Mesothelial cell of epicardium (in vitro differentiated cells): ENCODE measurements around the gene ATXN1. TPM values are rescaled to one million over a fixed set of nuclear protein-coding genes. Genes with fewer than 3 reads are reported as not detected.

Source experiments
- DNase-seq, 2 experiments: peaks; one replicate each; pipeline ENCODE4 v3.0.0; 2021; ENCODE audit warnings: low spot score in 2 of 2; ENCODE audit not compliant: unreplicated experiment in 2 of 2
- H3K27ac Mint-ChIP-seq: 2 replicates; pipeline ENCODE4 v1.8.0; 2021; ENCODE audit warnings: mixed read lengths
- H3K27me3 Mint-ChIP-seq: 2 replicates; pipeline ENCODE4 v1.8.0; 2021; ENCODE audit warnings: low read depth, mixed read lengths
- H3K36me3 Mint-ChIP-seq: 2 replicates; pipeline ENCODE4 v1.8.0; 2021; ENCODE audit warnings: mixed read lengths
- H3K4me1 Mint-ChIP-seq: 2 replicates; pipeline ENCODE4 v1.8.0; 2021; ENCODE audit warnings: mixed read lengths
- H3K4me3 Mint-ChIP-seq: 2 replicates; pipeline ENCODE4 v1.8.0; 2021; ENCODE audit warnings: mild to moderate bottlenecking, moderate library complexity, mixed read lengths
- H3K9me3 Mint-ChIP-seq: 2 replicates; pipeline ENCODE4 v1.8.0; 2021; ENCODE audit warnings: mixed read lengths
- total RNA-seq: library from RNA; stranded (reverse); gene quantifications from 3 replicates; pipeline ENCODE4 v1.2.1, GENCODE V29; 2021
- TF ChIP-seq, protein P1 (sequence below): fragments of 200-600 bp; sonication (generic); IDR thresholded peaks from one replicate; pipeline ENCODE4 v1.5.0; 2021; ENCODE audit warnings: antibody characterized with exemption; ENCODE audit not compliant: unreplicated experiment

The ATXN1 gene
- total RNA-seq, 1 donor from 2014 or later = 59.5 TPM

DNA sequence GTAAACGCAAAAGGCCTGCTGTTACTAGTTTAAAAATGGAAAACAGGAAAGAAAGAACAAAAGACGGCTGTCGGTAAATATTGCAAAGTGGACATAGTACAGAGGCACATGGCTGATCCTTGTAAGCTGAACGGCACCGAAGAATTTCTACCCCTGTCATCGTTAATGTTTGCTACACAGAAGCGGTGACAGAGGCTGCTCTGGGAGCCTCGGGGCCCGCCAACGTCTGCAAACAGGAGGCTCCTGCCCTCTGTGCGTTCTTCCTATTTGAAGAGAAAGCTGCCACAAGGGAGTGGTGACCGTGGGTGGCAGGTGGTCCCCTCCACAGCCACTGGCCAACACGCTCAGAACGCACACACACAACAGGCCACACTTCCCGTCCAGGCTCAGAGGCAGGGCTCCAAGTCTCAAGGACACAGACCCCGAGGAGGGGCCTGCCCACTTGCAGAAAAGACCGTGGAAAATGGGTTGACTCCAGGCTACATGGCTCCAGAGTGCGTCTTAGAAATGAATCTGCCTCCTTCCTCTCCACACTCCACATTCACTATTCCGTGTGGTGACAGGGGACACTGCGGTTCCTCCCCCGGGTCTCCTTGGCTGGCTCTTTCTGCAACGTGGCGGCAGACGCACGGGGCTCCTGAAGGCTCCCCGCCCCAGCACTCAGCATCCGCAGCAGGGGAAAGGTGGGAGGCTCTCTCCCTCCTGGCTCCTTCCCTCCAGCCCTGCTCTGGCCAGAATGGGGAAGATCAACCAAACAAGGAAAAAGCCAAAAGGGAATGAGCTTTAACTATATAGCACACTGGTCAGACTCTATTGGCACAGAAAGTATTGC lies 458.3 kb downstream of the ATXN1 start:
- no peak for DNase-seq
- H3K4me3 Mint-ChIP-seq = no peak overlapping the region
- peaks cover 21% of the 10 kb centered on the region for H3K36me3 Mint-ChIP-seq
- no peaks in the 10 kb centered on the region for H3K9me3 Mint-ChIP-seq
- no peak overlapping the region for H3K27ac Mint-ChIP-seq
- TF ChIP-seq, protein P1, sequence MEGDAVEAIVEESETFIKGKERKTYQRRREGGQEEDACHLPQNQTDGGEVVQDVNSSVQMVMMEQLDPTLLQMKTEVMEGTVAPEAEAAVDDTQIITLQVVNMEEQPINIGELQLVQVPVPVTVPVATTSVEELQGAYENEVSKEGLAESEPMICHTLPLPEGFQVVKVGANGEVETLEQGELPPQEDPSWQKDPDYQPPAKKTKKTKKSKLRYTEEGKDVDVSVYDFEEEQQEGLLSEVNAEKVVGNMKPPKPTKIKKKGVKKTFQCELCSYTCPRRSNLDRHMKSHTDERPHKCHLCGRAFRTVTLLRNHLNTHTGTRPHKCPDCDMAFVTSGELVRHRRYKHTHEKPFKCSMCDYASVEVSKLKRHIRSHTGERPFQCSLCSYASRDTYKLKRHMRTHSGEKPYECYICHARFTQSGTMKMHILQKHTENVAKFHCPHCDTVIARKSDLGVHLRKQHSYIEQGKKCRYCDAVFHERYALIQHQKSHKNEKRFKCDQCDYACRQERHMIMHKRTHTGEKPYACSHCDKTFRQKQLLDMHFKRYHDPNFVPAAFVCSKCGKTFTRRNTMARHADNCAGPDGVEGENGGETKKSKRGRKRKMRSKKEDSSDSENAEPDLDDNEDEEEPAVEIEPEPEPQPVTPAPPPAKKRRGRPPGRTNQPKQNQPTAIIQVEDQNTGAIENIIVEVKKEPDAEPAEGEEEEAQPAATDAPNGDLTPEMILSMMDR = no peak
- no peaks in the 10 kb centered on the region for H3K27me3 Mint-ChIP-seq
- H3K4me1 Mint-ChIP-seq = no peaks in the 10 kb centered on the region

DNA sequence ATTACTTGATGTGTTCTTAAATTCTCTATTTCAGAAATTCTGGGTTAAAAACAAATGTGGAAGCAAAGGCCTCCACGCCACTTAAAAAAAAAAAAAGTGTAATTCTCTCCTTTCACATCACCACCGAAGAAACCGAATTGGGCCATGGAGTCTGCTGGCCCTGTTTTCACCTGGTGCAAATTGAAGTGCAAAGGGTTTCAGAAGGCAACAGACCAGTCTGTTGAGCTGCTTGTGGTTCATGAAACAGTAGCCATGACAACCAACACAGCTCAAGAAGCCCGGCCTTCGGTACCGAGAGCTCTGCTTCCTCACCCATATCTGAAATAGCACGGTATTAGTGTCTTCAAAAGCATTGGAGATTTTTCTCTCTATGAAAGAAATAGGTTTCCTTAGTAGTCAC lies 459.7 kb downstream of the ATXN1 start:
- TF ChIP-seq, protein P1 = no peak
- no peak overlapping the region for H3K4me3 Mint-ChIP-seq
- no peaks in the 10 kb centered on the region for H3K27me3 Mint-ChIP-seq
- H3K27ac Mint-ChIP-seq = no peak overlapping the region
- no peak for DNase-seq
- no peaks in the 10 kb centered on the region for H3K9me3 Mint-ChIP-seq
- no peaks in the 10 kb centered on the region for H3K4me1 Mint-ChIP-seq
- H3K36me3 Mint-ChIP-seq = peaks cover 15% of the 10 kb centered on the region

DNA sequence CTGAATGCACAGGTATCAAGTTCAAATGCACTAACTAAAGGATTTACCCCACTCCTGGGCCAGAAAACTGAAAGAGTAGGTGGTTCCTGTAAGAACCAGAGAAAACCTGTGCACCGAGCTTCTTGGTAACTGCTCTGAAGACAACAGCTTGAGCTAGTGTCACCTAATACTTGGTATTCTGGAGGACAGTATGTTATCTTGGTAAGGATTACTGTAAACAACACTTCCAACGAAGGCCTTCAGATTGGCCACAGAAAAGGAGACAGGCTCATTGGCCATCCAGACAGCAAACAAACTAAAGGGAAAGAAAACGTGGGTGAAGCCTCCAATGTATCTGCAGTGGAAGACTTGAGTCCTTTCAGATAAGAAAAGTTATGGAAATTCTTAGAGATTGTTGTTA lies 461.4 kb downstream of the ATXN1 start:
- peaks cover 5% of the 10 kb centered on the region for H3K36me3 Mint-ChIP-seq
- DNase-seq = no peak
- H3K27ac Mint-ChIP-seq = no peak overlapping the region
- H3K27me3 Mint-ChIP-seq = no peaks in the 10 kb centered on the region
- H3K4me1 Mint-ChIP-seq = no peaks in the 10 kb centered on the region
- H3K4me3 Mint-ChIP-seq = no peak overlapping the region
- TF ChIP-seq, protein P1 = no peak
- H3K9me3 Mint-ChIP-seq = no peaks in the 10 kb centered on the region

DNA sequence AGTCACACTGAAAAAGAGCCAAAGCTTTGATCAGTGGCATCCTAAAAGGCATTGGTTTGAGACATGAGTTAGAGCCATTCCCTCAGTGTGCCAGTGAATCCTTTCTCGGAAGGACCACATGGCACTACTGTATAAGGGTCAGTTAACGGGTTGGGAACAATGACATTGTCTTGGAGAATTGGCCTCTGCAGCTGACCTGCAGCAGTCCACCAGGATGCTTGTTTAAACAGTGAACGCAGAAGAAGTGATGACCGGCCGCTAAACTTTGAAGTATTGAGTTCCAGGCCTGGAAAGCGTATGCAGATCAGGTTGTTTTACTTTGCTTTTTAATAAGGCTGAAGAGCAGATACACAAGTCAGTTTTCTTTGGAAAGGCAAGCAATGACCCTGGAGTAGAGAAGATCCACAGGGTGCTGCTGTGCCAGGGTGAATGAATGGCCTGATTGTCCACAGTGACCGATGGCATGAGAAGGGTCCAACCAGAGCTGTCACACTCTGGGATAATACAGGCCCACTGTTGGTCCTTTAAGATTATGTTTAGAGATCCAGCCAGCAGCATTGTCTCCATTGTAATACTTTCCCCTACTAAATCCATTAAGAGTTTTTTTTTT lies 465.1 kb downstream of the ATXN1 start:
- no peak overlapping the region for H3K4me3 Mint-ChIP-seq
- no peak overlapping the region for H3K27ac Mint-ChIP-seq
- H3K36me3 Mint-ChIP-seq = no peaks in the 10 kb centered on the region
- H3K9me3 Mint-ChIP-seq = no peaks in the 10 kb centered on the region
- TF ChIP-seq, protein P1 = no peak
- peaks cover 2% of the 10 kb centered on the region for H3K27me3 Mint-ChIP-seq
- DNase-seq = no peak
- H3K4me1 Mint-ChIP-seq = no peaks in the 10 kb centered on the region

DNA sequence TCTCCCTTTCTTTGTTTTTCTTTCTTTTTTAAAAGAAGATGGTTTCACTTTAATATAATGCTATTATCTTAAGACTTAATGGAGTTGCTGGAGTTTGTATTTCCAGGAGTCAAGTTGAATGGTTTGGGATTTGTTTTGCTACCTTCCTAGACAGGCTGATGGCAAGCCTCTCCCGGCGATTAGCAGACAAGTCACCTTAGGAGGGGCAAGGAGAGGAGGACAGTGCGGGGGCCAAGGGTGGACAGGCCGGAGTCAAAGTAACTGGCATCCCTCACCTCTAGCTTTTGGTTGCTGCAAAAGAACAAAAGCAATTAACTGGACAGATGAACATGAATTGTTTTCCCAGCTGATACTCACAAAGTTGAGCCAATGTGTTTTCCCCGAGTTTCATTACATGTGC lies 465.8 kb downstream of the ATXN1 start:
- DNase-seq = no peak
- H3K27ac Mint-ChIP-seq = no peak overlapping the region
- H3K4me3 Mint-ChIP-seq = no peak overlapping the region
- H3K27me3 Mint-ChIP-seq = peaks cover 2% of the 10 kb centered on the region
- no peaks in the 10 kb centered on the region for H3K4me1 Mint-ChIP-seq
- H3K36me3 Mint-ChIP-seq = no peaks in the 10 kb centered on the region
- TF ChIP-seq, protein P1 = no peak
- H3K9me3 Mint-ChIP-seq = no peaks in the 10 kb centered on the region
